GM18498 (cell line): ENCODE results near the gene IL17RC.

ENCODE experiments used
- ATAC-seq: cut with Tn5 transposase; IDR thresholded peaks from one replicate; pipeline ENCODE4 v1.9.1; 2021; ENCODE audit warnings: mild to moderate bottlenecking, moderate library complexity; ENCODE audit not compliant: unreplicated experiment

The IL17RC gene

DNA sequence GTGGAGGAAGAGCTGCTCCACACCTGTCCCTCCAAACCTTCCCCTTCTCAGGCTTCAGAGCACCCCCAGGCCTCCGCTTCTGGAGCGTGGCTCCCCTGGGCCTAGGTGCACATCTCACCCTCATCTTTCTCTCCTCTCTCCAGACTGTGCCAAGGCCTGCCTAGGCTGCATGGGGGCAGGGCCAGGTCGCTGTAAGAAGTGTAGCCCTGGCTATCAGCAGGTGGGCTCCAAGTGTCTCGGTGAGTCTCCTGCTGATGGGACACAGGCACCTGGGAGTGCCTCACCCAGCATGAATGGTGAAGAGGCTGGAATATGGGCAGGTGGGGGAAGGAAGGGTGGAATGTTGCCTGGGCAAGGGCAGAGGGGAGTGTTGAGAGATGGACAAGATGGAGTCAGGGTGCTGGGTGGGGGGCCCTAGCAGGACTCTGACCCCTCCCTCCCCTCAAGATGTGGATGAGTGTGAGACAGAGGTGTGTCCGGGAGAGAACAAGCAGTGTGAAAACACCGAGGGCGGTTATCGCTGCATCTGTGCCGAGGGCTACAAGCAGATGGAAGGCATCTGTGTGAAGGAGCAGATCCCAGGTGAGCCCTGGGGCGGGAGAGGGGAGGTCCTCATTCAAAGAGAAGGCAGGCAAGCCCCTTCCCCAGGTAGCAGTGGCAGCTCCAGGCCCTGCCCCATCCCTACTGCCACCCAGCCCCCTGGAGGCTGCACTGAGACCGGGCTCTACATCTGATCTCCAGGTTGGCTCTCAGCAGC is 26.2 kb downstream of the IL17RC start:
- ATAC-seq: no peak

DNA sequence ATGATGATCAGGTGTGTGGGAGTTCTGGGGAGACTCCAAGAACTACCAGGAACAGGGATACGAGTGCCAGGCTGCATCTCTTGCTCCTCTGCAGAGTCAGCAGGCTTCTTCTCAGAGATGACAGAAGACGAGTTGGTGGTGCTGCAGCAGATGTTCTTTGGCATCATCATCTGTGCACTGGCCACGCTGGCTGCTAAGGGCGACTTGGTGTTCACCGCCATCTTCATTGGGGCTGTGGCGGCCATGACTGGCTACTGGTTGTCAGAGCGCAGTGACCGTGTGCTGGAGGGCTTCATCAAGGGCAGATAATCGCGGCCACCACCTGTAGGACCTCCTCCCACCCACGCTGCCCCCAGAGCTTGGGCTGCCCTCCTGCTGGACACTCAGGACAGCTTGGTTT is 27.4 kb downstream of the IL17RC start:
- no peak for ATAC-seq

DNA sequence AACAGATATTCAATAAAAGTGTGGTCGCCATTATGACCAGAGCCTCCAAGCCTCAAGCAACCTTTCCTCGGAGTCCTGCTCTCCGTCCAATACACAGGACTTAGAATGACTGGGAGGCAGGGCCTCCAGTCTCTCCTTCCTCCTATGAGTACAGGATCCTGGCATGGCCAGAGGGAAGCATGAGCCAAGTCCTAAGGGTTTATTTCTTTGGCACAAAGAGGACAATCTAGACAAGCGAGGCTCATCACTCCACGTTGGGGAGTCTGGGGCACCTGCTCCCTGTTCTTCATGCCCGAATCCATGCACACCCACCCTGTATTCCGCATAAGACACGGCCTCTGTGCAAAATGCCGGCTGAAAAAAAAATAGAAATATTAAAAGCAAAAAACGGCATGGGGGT is 28.5 kb downstream of the IL17RC start:
- no peak for ATAC-seq

DNA sequence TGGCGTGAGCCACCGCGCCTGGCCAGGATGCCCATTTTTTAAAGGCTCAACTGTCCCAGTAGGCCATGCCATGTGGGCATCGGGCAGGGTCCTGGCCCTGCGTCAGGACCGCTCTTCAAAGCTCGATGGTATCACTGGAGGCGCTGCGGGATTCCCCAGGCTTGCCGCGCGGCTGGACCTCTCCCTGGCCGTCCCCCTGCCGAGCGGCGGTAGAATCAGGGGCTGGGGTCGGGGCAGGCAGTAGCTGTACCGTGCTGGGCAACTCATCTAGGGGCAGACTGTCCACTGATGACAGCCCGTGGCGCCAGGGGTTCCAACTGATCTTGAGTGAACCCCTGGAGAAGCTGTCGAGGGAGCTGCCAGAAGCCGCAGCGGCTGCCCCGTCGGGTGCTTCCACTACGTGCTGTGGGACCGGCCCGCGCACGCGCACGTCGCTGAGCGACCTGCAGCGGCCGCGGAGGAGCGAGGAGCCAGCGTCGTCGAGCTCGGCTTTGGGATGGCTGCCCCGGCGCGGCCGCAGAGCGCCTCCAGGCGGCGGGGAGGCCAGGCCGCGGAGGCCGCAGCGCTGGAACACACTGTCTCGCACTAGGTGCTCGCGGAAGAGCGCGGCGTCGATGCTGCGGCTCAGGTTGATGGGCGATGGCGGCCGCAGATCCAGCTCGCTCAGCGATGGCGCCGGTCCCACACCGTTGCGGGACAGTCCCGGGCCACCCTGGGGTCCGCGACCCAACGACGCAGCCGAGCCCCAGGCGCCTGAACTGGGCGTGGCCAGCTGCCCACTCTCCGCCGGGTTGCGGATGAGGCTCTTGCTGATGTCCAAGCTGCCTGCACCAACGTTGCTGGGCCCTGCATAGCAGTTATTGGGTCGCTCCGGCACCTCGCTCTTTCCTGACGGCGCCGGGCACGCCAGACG is 29.5 kb downstream of the IL17RC start:
- peak; percentile 51 for ATAC-seq

DNA sequence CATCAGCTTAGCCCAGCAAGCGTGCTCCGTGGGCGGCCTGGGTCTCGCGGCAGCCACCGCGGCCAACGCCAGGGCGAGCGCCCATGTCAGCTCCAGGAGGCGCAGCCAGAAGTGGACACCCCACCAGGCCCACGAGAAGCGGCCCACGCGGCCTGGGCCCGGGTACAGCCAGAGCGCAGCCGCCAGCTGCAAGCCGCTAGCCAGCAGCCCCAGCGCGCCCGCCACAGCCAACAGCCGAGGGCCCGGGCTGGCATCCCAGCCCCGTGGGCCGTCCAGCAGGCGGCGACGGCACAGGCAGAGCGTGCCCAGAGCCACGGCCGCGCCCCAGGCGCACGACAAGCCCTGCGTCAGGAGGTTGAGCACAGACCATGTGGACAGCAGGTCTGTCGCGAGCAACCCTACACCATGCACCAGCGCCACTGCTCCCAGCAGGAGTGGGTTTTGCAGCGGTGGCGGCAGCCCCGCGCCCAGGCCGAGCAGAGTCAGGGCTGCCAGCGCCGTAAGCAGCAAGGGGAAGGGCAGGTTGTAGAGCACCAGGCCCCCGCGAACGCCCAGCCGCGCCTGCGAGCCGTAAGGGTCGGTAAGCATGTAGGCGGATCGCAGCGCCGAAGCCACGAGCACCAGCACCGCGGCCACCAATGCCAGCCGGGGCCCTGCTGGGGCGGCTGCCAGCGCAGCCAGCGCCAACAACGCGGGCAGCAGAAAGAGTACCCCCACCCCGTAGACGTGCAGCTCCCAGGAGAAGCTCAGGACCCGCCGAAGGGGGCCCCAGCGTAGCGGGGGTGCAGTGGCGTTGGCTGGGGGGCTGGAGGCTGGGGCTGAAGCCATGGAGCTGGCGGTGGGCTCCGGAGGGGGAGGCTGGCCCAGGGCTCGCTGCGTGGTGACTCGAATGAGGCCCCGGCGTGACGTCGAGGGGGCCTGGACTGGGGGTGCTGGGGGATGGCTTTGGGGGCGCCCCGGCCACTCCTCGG is 30.4 kb downstream of the IL17RC start:
- no peak for ATAC-seq

DNA sequence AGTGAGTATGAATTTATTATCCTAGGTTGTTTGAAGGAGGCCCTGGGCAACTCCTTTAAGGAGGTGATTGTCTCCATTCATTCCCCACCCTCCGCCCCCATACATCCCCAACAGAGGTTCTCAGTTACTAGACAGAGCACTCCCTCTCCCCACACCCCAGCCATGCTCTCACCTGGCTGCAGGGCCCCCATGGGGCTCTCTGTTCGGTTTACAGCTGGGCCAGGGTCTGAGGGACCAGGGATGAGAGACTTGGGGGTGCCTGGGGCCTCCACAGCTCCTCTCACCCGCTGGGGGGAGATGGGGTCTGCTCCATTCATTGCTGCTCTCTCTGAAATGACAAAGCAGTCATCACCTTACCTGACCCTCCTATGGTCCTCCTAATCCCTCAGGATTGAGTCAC is 31.7 kb downstream of the IL17RC start:
- no peak for ATAC-seq

DNA sequence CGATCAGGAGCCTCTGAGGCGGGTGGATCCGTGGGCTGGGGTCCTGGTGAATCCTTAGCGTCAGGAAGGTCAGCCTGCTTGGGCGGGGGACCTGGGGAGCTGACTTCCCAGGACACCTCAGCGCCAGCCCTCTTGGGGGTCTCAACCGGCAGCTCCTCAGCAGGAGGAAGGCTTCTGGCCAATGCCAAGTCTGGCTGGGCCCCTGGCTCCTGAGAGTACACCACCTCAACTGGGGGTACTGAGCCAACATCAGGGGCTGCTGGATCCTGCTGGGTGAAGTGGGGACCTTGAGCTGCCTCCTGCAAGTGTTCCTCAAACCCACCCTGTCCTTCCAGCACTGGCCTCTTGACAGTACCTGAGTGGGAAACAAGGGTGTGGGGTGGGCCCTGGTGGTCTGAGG is 32.2 kb downstream of the IL17RC start:
- no peak for ATAC-seq

DNA sequence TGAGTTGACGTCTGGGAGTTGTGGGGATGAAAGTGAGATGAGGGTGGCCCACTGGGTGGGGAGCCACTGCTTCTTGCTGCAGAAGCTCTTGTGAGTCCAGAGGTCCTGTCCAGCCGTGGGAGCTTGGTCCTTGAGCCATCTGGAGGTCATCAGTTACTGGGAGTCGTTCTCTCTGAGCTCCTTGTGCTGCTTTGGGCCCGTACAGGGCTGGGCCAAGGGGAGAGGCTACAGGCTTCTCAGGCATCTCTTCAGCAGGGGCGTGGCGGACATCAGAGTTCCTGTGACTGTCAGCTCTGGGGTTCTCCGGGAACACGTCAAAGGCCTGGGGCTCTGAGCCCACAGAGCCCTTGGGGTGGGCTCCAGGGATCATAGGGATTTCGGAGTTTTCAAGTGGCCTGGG is 32.7 kb downstream of the IL17RC start:
- ATAC-seq: no peak

DNA sequence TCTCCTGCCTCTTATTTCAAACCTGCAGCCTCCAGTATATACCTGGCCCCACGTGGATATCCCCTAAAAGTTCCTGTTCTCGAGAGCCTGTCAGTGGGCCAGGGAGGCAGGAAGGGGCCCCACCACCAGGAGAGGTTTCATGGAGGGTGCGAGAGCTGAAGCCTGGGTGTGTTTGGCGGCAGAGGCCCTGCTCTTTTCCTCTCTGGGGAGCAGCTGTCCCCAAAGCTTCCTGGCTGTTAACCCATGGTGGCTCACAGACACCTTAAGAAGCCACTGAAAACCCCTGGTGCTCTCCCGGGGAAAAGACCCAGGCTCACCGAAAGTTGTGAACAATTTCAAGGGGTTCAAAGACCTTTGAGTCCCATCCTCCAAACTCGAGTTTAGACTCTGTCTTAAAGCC is 34.2 kb downstream of the IL17RC start:
- ATAC-seq: no peak

DNA sequence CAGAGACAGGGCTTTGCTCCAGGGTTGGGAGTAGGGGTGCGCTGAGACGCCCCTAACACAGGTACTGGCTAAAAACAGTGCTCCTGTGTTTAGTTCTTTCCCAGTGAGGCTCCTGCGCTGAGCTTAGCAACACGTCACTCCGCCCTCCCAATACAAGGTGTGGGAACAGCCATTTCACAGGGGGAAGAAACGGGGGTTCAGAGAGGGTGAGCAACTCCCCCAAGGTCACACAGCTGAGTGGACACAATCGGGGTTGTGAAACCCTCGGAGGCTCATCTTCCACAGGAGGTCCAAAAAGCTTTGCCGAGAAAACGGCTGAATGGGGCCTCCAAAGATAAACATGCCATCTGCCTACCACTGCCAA is 34.7 kb downstream of the IL17RC start:
- ATAC-seq: peak; percentile 19

DNA sequence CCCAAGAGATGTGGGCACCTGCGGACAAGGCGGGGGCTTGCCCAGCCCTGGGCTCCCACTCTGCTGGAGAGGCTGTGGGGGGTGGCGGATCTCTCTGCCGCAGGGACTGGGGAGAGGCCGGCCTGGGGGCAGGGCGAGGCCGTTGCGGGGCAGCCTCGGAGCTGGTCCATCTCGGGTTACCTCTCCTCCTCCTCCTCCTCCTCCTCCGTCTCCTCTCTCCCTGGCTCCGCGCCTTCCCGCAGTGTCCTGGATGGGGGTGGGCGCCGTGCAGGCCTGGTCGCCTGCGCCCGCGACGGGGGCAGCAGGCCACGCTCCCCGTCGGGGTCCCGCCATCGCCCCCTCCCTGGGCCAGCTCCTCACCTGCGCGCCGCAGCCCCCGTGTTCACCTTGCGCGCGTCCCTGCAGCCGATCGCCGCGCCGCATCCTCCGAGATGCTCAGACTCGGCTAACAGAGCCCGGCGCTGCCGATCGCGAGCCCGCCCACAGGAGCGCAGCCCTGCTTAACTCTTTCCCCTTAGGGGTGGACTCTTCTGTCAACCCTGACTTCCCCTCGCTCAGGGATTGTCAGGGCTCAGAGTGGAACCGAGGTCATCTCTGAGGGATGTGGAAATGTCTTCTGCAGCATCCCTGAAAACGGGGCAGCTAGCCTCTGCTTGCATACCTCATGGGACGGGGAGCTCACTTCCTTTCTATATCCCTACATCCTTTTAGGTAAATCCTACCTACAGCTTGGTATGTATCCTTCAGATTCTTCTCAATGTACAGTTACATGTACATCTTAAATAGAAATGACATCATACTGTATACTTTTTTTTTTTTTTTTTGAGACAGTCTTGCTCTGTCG is 35.3 kb downstream of the IL17RC start, which contains the start of gene PRRT3:
PRRT3 (minus strand) TSS at position 447 of the 844 bp plus-strand sequence. CDS start 2,293 bp downstream, outside the sequence.
- peak; percentile 83 for ATAC-seq

DNA sequence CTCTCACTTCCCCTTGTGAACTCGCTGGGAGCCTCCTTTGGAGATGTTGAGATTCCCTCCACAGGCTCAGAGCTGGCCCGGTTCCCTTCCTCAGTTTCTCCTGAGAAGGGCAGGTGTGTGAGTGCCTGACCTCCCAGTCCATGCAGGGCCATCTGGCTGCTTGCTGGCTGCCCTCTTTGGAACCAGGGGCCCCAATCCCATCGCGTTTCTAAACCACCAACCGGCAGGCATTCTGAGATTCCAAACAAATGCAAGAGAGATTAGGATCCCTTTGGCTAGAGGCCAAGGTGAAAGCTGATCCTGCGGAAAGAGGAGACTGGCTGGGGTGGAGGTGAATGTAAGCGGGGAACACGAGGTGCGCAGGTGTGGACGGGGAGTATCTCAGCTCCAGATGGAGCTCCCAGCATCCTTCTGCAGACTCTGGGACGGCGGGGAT is 38.2 kb downstream of the IL17RC start:
- no peak for ATAC-seq

DNA sequence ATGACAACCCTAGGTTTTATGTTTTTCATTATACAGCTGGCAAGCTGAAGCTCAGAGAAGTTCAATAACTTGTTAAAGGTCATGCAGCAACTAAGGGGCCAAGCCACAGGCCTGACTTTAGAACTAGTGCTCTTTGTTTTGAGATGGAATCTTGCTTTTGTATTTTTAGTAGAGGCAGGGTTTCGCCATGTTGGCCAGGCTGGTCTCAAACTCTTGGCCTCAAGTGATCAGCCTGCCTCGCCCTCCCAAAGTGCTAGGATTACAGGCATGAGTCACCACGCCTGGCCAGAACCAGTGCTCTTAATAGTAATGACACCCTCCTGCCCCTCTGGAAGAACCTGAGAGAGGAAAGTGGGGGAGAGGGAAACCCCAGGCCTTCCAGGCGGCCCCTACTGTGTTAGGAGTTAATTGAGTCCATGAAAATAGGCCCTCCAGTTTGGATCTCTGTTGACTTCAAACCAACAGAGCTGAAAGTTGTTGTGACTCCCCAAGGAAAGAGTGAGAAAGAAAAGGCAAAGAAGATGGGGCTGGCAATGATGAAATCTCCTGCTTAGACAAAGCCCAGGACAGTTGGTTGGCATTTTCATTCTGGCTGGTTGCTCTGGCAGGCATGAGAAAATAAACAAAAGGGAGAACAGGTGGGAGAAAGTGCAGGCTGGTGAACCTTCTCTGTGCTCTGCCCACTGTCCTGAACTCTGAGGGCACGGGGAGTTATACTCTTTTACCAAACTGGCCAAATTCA is 38.9 kb downstream of the IL17RC start:
- no peak for ATAC-seq

DNA sequence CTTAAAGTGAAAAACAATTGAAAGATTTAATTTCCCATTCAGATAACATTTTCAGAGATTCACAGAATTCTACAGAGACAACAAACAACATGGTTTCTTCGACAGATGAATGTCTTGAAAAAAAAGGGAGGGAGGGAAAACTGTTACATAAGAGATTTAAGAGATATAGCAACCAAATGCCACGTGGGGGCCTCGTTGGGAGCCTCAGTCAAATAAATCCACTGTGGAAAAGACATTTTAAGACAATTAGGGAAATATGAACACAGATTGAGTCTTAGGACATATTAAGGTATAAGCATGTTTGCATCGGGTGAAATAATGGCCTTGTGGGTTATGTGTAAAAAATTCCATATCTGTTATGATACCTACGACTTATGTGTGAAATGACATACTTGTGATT is 40.3 kb downstream of the IL17RC start:
- ATAC-seq: no peak

DNA sequence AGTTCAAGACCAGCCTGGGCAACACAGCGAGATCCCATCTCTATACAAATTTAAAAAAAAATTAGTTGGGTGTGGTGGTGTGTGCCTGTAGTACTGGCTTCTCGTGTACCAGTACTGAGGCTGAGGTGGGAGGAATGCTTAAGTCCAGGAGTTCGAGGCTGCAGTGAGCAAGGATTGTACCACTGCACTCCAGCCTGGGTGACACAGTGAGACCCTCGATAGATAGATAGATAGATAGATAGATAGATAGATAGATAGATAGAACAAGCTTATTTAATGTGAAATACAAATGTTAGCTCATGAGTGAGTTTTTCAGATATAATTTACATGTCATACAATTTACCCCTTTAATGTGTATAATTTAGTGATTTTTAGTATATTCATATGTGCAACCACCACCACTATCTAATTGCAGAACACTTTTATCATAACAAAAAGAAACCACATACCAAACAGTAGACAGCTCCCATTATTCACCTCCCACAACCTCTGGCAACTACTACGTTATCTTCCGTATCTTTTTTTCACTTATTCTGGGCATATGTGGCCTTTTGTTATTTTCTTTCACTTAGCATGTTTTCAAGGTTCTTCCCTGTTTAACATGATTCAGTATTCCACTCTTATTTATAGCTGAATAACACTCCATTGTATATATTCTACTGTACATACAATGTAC is 48.4 kb downstream of the IL17RC start:
- ATAC-seq: no peak

DNA sequence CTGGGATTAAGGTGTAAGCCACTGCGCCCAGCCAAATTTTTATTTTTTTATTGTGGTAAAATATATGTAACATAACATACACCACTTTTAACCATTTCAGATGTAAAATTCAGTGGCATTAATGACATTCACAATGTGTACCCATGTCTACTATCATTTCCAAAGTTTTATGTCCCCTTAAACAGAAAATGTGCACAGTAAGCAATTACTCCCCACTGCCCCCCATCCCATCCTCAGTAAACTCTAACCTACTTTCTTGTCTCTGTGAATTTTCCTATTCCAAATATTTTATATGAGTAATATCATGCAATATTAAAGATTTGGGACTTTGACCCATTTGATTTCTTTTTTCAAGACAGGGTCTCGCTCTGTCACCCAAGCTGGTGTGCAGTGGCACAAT is 49.9 kb downstream of the IL17RC start:
- ATAC-seq: no peak

DNA sequence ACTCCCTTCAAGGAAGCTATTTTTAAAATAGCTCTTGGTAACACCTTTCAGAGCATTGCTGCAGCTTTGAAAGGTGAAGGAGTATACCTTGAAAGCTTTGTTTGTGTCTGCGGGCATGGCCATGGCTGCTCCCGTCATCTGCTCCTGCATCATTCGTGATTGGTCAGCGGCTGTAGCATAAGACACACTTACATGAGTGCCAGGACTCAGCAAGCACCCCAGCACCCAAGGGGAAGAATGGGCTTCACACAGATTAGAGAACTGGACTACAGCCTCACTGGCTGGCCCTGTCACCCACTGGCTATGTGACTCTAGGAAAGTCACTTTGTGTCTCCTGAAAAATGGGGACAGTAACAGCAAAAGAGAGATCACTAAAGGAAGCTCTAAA is 52.7 kb downstream of the IL17RC start:
- ATAC-seq: no peak

DNA sequence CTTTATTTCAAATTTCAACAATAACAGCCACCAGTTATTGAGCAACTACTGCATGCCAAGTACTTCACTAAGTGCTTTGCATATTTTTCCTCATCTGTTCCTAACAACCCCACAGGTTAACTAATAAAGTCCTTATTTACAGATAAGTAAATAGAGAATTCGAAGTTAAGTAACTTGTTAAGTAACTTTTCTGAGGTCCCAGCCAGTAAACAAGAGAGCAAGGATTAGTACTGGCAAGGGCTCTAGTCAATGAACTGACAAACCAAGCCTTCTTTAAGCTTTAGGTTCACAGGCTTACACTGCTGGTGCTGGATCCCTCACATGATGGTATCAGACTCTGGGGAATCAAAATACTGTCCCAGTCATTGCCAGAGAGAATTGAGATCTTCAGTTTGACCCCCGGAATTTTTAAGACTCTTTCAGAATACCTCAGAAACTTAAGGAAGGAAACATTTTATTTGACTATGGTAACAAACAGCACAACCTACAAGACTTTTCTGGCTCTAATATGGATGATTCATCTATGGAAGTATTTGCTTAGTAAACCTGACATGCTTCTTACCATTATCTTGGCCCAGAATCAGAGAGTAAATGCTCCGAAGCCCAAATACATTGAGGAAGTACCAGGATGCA is 53.2 kb downstream of the IL17RC start:
- ATAC-seq: no peak
